H1 (cell line): ENCODE measurements around the gene TCN2. TPM values are rescaled to one million over a fixed set of nuclear protein-coding genes. Genes with fewer than 3 reads are reported as not detected.
A peak's percentile ranks its signal among the peaks of the same experiment; 100 is the strongest.

ENCODE experiments used
- CTCF ChIA-PET: fragments of 300-600 bp; sonication (Branson Sonifier 250); formaldehyde crosslinking; loops from one replicate; lab custom pipeline; 2021; ENCODE audit not compliant: partially characterized antibody; lab: Charles Lee
- POLR2A ChIA-PET: fragments of 300-600 bp; sonication (Branson Sonifier 250); formaldehyde crosslinking; loops from one replicate; lab custom pipeline; 2021; ENCODE audit warnings: inconsistent platforms; ENCODE audit not compliant: partially characterized antibody; lab: Charles Lee
- DNase-seq, 2 experiments: peaks; one replicate each; pipeline versions ENCODE4 v3.0.0 to v3.0.0-alpha.2; 2010 to 2022; ENCODE audit warnings: low spot score in 2 of 2, low read depth in 1 of 2, mixed read lengths in 1 of 2
- FAIRE-seq: peaks from 2 replicates; lab custom pipeline; 2011; peaks lifted over from hg19 to GRCh38; lab: Jason Lieb, UNC
- H2AFZ ChIP-seq: 2 replicates; pipeline ENCODE4 v1.8.1; 2012; ENCODE audit warnings: low read length, inconsistent platforms
- H2AK5ac ChIP-seq: 2 replicates; pipeline ENCODE4 v1.6.1; 2013; ENCODE audit warnings: low read depth, low read length
- H2BK120ac ChIP-seq: replicated peaks from 2 replicates; pipeline ENCODE3; 2013; ENCODE audit warnings: low read depth, low read length, inconsistent platforms
- H2BK12ac ChIP-seq: 2 replicates; pipeline ENCODE4 v1.6.1; 2013; ENCODE audit warnings: low read depth, low read length
- H2BK15ac ChIP-seq: 2 replicates; pipeline ENCODE4 v1.6.1; 2013; ENCODE audit warnings: low read length
- H2BK20ac ChIP-seq: 2 replicates; pipeline ENCODE4 v1.6.1; 2013; ENCODE audit warnings: low read length
- H2BK5ac ChIP-seq: 2 replicates; pipeline ENCODE4 v1.6.1; 2013; ENCODE audit warnings: low read depth, low read length
- H3K14ac ChIP-seq: 2 replicates; pipeline ENCODE4 v1.6.1; 2013; ENCODE audit warnings: inconsistent platforms; ENCODE audit not compliant: insufficient read length
- H3K18ac ChIP-seq: 2 replicates; pipeline ENCODE4 v1.6.1; 2013; ENCODE audit warnings: low read length; ENCODE audit errors: extremely low read depth
- H3K23ac ChIP-seq: 2 replicates; pipeline ENCODE4 v1.6.1; 2013; ENCODE audit warnings: inconsistent platforms; ENCODE audit not compliant: insufficient read length
- H3K23me2 ChIP-seq: 2 replicates; pipeline ENCODE4 v1.6.1; 2013; ENCODE audit warnings: low read depth, low read length
- H3K27ac ChIP-seq: 2 replicates; pipeline ENCODE4 v1.6.1; 2011; ENCODE audit warnings: low read depth, low read length, inconsistent platforms
- H3K27me3 ChIP-seq, 4 experiments: replicated peaks in 1 of 4; 1 replicate in 1 of 4; 2 replicates in 3 of 4; pipeline versions ENCODE4 v1.6.1 to v1.8.1; 2011 to 2013; ENCODE audit warnings: low read length in 3 of 4, mild to moderate bottlenecking in 3 of 4, inconsistent platforms in 2 of 4, mixed read lengths in 2 of 4, moderate library complexity in 1 of 4; ENCODE audit not compliant: control insufficient read depth in 3 of 4, insufficient read depth in 3 of 4; ENCODE audit errors: extremely low read depth in 1 of 4
- H3K36me3 ChIP-seq, 4 experiments: 2 replicates each; pipeline versions ENCODE4 v1.6.1 to v1.8.1; 2011 to 2013; ENCODE audit warnings: mild to moderate bottlenecking in 4 of 4, low read length in 3 of 4, moderate library complexity in 2 of 4, control low read depth in 1 of 4, inconsistent platforms in 1 of 4; ENCODE audit not compliant: insufficient read depth in 4 of 4, control insufficient read depth in 2 of 4
- H3K4ac ChIP-seq: replicated peaks from 2 replicates; pipeline ENCODE3; 2013; ENCODE audit warnings: low read length, low read depth, mixed read lengths, inconsistent platforms; ENCODE audit not compliant: insufficient read length
- H3K4me1 ChIP-seq, 4 experiments: replicated peaks in 1 of 4; 1 replicate in 1 of 4; 2 replicates in 3 of 4; pipeline versions ENCODE4 v1.6.1 to v1.8.1; 2011 to 2013; ENCODE audit warnings: low read length in 3 of 4, inconsistent platforms in 2 of 4, mixed read lengths in 1 of 4; ENCODE audit not compliant: insufficient read depth in 4 of 4, control insufficient read depth in 3 of 4
- H3K4me2 ChIP-seq, 2 experiments: 2 replicates each; pipeline versions ENCODE4 v1.6.1 to v1.8.1; 2011 to 2013; ENCODE audit warnings: low read depth in 2 of 2, low read length in 2 of 2, control low read depth in 1 of 2, inconsistent platforms in 1 of 2, mild to moderate bottlenecking in 1 of 2; ENCODE audit not compliant: insufficient read depth in 1 of 2
- H3K4me3 ChIP-seq, 4 experiments: fragments of 200-600, 300-600 bp in 1 of 4; sonication (generic), shearing (Covaris generic), sonication (Bioruptor Twin) in 1 of 4; 2 replicates each; pipeline versions ENCODE4 v1.5.1 to v1.8.1; 2011 to 2016; ENCODE audit warnings: low read length in 4 of 4, low read depth in 3 of 4, control low read depth in 2 of 4, inconsistent platforms in 2 of 4, mild to moderate bottlenecking in 2 of 4, mixed read lengths in 1 of 4, moderate library complexity in 1 of 4; ENCODE audit not compliant: insufficient read depth in 2 of 4; ENCODE audit errors: extremely low read depth in 1 of 4
- H3K56ac ChIP-seq: replicated peaks from 2 replicates; pipeline ENCODE3; 2013; ENCODE audit warnings: low read depth, mild to moderate bottlenecking, mixed read lengths, low read length, inconsistent platforms; ENCODE audit not compliant: insufficient read length
- H3K79me1 ChIP-seq: 2 replicates; pipeline ENCODE4 v1.6.1; 2013; ENCODE audit warnings: low read depth, low read length, control low read depth
- H3K79me2 ChIP-seq, 2 experiments: 2 replicates each; pipeline versions ENCODE4 v1.6.1 to v1.8.1; 2012 to 2013; ENCODE audit warnings: low read length in 2 of 2, mild to moderate bottlenecking in 2 of 2, inconsistent platforms in 1 of 2; ENCODE audit not compliant: insufficient read depth in 2 of 2, control insufficient read depth in 1 of 2
- H3K9ac ChIP-seq, 4 experiments: replicated peaks in 1 of 4; 1 replicate in 1 of 4; 2 replicates in 3 of 4; pipeline versions ENCODE4 v1.6.1 to v1.8.1; 2011 to 2013; ENCODE audit warnings: low read depth in 3 of 4, low read length in 3 of 4, control low read depth in 2 of 4, mild to moderate bottlenecking in 2 of 4, moderate library complexity in 2 of 4, inconsistent platforms in 1 of 4; ENCODE audit errors: extremely low read depth in 1 of 4
- H3K9me3 ChIP-seq, 2 experiments: 2 replicates each; pipeline versions ENCODE4 v1.6.1 to v1.8.1; 2012 to 2013; ENCODE audit warnings: mild to moderate bottlenecking in 2 of 2, moderate library complexity in 2 of 2, control low read depth in 1 of 2, inconsistent platforms in 1 of 2, low read depth in 1 of 2, low read length in 1 of 2, mixed read lengths in 1 of 2; ENCODE audit not compliant: insufficient read depth in 2 of 2
- H4K20me1 ChIP-seq, 2 experiments: replicated peaks in 1 of 2; 2 replicates each; pipeline versions ENCODE3 to v1.8.1; 2011 to 2013; ENCODE audit warnings: inconsistent platforms in 2 of 2, low read length in 2 of 2, mild to moderate bottlenecking in 1 of 2; ENCODE audit not compliant: insufficient read depth in 2 of 2, control insufficient read depth in 1 of 2
- H4K5ac ChIP-seq: 2 replicates; pipeline ENCODE4 v1.6.1; 2013; ENCODE audit warnings: low read length, low read depth, mixed read lengths, inconsistent platforms; ENCODE audit not compliant: insufficient read length
- H4K8ac ChIP-seq: 2 replicates; pipeline ENCODE4 v1.8.0; 2013; ENCODE audit warnings: mild to moderate bottlenecking, moderate library complexity, low read length, inconsistent platforms; ENCODE audit not compliant: insufficient read depth; ENCODE audit errors: extremely low read depth
- H4K91ac ChIP-seq: replicated peaks from 2 replicates; pipeline ENCODE3; 2013; ENCODE audit warnings: low read length, mixed read lengths, inconsistent platforms; ENCODE audit not compliant: insufficient read length
- CHD1 ChIP-seq: IDR thresholded peaks from 2 replicates; pipeline ENCODE4 v1.6.1; 2012; ENCODE audit warnings: low read depth, low read length, improper control_type of control experiment
- MAFK ChIP-seq: IDR thresholded peaks from 2 replicates; pipeline ENCODE4 v1.6.1; 2012; ENCODE audit warnings: low read depth, mild to moderate bottlenecking, improper control_type of control experiment, low read length
- WGBS, 2 experiments: shearing (Covaris generic) in 1 of 2; methylation state at CpG; one replicate each; pipeline versions ENCODE4 v1.1.6 to v1.1.7; 2013 to 2015; ENCODE audit warnings: low lambda C conversion rate in 2 of 2, mixed read lengths in 2 of 2, inconsistent platforms in 1 of 2, low coverage in 1 of 2, missing lambda C conversion rate in 1 of 2; ENCODE audit not compliant: insufficient replicate concordance in 2 of 2, insufficient coverage in 1 of 2, insufficient read length in 1 of 2; ENCODE audit errors: extremely low coverage in 1 of 2, missing lambda C conversion rate in 1 of 2; 5-methylcytosine and 5-hydroxymethylcytosine counted together
- polyA plus RNA-seq, 7 experiments: library from polyadenylated mRNA; depleted of rRNA in 3 of 7; stranded (reverse) in 5 of 7; unstranded in 2 of 7; fragments of >200 nt in 5 of 7; fragments of 200-250 nt in 2 of 7; gene quantifications; 1 replicate in 5 of 7; 2 replicates in 1 of 7; 4 replicates in 1 of 7; pipeline versions ENCODE4 v1.2.1 to v1.2.3, GENCODE V29; 2011 to 2013; ENCODE audit warnings: missing spikeins in 2 of 7, mixed read lengths in 2 of 7
- total RNA-seq: library from RNA; stranded (reverse); fragmentation: NEBNext Ultra II Directional; extraction: Animal tissue kit (Norgen Biotek cat#: 25700); gene quantifications from 2 replicates; pipeline ENCODE4 v1.2.1, GENCODE V29; 2021

TCN2 gene
- total and polyA plus RNA-seq, 2 of the 8 experiments (the other 6 are each of a cell fraction or from before 2014, with no cell fraction given) = 30.0 to 87.8 TPM

DNA sequence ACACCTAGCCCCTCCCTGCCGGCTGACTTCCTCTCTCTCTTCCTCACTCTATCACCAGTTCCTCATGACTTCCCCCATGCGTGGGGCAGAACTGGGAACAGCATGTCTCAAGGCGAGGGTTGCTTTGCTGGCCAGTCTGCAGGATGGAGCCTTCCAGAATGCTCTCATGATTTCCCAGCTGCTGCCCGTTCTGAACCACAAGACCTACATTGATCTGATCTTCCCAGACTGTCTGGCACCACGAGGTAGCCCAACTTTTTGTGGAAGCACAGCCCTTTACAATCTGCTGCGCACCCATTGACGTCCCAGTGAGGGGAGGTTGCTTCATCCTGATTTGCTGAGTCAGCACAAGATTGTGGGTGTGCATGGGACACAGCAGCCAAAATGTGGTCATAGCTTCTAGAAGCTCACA is 8.6 kb downstream of the TCN2 start:
- Histone ChIP-seq H2BK15ac (no peak overlapping the region), H3K79me2 (no peaks in the 10 kb centered on the region), H4K5ac (no peak overlapping the region), H3K56ac (no peak overlapping the region), H3K4me2 (no peak overlapping the region), H2AFZ (no peak overlapping the region), H3K27me3 (no peaks in the 10 kb centered on the region), H3K36me3 (peaks cover 10 to 70% (median 53%) of the 10 kb centered on the region in 4 experiments; a peak in 7 of 8 replicates), H4K8ac (no peak overlapping the region), H2BK20ac (no peak overlapping the region), H4K20me1 (peaks cover 2 to 5% of the 10 kb centered on the region in 2 experiments), H3K4ac (no peak overlapping the region), H3K14ac (no peak overlapping the region), H4K91ac (no peak overlapping the region), H2AK5ac (no peak overlapping the region), H3K9ac (no peak overlapping the region), H3K9me3 (no peaks in the 10 kb centered on the region), H2BK12ac (no peak overlapping the region), H3K79me1 (no peaks in the 10 kb centered on the region; the same call in 1 of the 2 replicates), H3K4me3 (no peak overlapping the region), H2BK120ac (no peak overlapping the region), H3K23me2 (no peaks in the 10 kb centered on the region), H3K23ac (no peak overlapping the region), H2BK5ac (no peak overlapping the region), H3K4me1 (no peaks in the 10 kb centered on the region), H3K18ac (no peak overlapping the region), H3K27ac (no peak overlapping the region)
- TF ChIP-seq MAFK = peak; percentile 97
- no peak for TF ChIP-seq CHD1
- FAIRE-seq = no peak
- CTCF ChIA-PET = interaction anchor here (0.5 to 1.5 kb wide), 4 partner anchors 10 to 208 kb away, joined by 3 to 5 read pairs (median 4); partner anchors contain the start of gene SLC35E4
- DNase-seq = no peak
- WGBS, 2 experiments = 93% methylated on average over 7 of the region's 7 CpGs; no CpG with 5 or more reads in 1 of the 2 experiments
- POLR2A ChIA-PET = interaction anchor here (0.9 kb wide), 1 partner anchor 11 kb away, joined by 4 read pairs; no protein-coding TSS in a partner anchor
